GM23338 (cell line): Measurements from ENCODE around the gene RPL41. TPM values are rescaled to one million over a fixed set of nuclear protein-coding genes. Genes with fewer than 3 reads are reported as not detected.

Experiments used
- ATAC-seq: fragments of 200-7000 bp; cut with Tn5 transposase; 3 replicates; pipeline ENCODE4 v1.9.1; 2020
- DNase-seq: peaks from one replicate; pipeline ENCODE4 v3.0.0-alpha.2; 2015; ENCODE audit warnings: low spot score
- H2AFZ ChIP-seq: fragments of 200-600 bp; sonication (generic); 2 replicates; pipeline ENCODE4 v1.8.0; 2016; ENCODE audit warnings: antibody characterized with exemption, mild to moderate bottlenecking, moderate library complexity
- H3F3A ChIP-seq: fragments of 200-600 bp; sonication (generic); replicated peaks from 2 replicates; pipeline ENCODE4 v1.8.0; 2017; ENCODE audit warnings: antibody characterized with exemption, mixed run types, low read depth
- H3K27ac ChIP-seq: fragments of 200-600 bp; sonication (generic); 2 replicates; pipeline ENCODE4 v1.6.1; 2016; ENCODE audit warnings: low read depth
- H3K27me3 ChIP-seq: fragments of 200-600 bp; sonication (generic); 2 replicates; pipeline ENCODE4 v1.8.0; 2016; ENCODE audit warnings: mild to moderate bottlenecking, mixed run types, moderate library complexity; ENCODE audit not compliant: insufficient read depth
- H3K36me3 ChIP-seq: fragments of 200-600 bp; sonication (generic); 2 replicates; pipeline ENCODE4 v1.8.0; 2016; ENCODE audit warnings: mild to moderate bottlenecking; ENCODE audit not compliant: insufficient read depth
- H3K4me1 ChIP-seq: fragments of 200-600 bp; sonication (generic); 2 replicates; pipeline ENCODE4 v1.8.0; 2016; ENCODE audit warnings: mild to moderate bottlenecking, moderate library complexity; ENCODE audit not compliant: insufficient read depth
- H3K4me2 ChIP-seq: fragments of 200-600 bp; sonication (generic); 2 replicates; pipeline ENCODE4 v1.7.1; 2017; ENCODE audit warnings: mixed run types
- H3K4me3 ChIP-seq: fragments of 200-600 bp; sonication (generic); 2 replicates; pipeline ENCODE4 v1.6.1; 2016; ENCODE audit warnings: mixed run types
- H3K79me2 ChIP-seq: fragments of 200-600 bp; sonication (generic); replicated peaks from 2 replicates; pipeline ENCODE4 v1.8.0; 2017; ENCODE audit warnings: mild to moderate bottlenecking; ENCODE audit not compliant: insufficient read depth
- H3K9me2 ChIP-seq: fragments of 200-600 bp; sonication (generic); 2 replicates; pipeline ENCODE4 v1.8.0; 2017; ENCODE audit not compliant: insufficient read depth
- H4K20me1 ChIP-seq: fragments of 200-600 bp; sonication (generic); replicated peaks from 2 replicates; pipeline ENCODE4 v1.8.0; 2017; ENCODE audit warnings: mild to moderate bottlenecking; ENCODE audit not compliant: insufficient read depth
- H3K27ac Mint-ChIP-seq: 2 replicates; pipeline ENCODE4 v1.8.0; 2020; ENCODE audit warnings: inconsistent platforms, mild to moderate bottlenecking, moderate library complexity, mixed read lengths
- H3K27me3 Mint-ChIP-seq: 3 replicates; pipeline ENCODE4 v1.8.0; 2022; ENCODE audit warnings: low read depth, mild to moderate bottlenecking, moderate library complexity, mixed read lengths, inconsistent platforms; ENCODE audit not compliant: insufficient read depth, poor library complexity
- H3K36me3 Mint-ChIP-seq: 3 replicates; pipeline ENCODE4 v1.8.0; 2021; ENCODE audit warnings: low read depth, mild to moderate bottlenecking, inconsistent platforms, moderate library complexity, mixed read lengths
- H3K4me1 Mint-ChIP-seq: 3 replicates; pipeline ENCODE4 v1.8.0; 2020; ENCODE audit warnings: mild to moderate bottlenecking, inconsistent platforms, mixed read lengths
- H3K4me3 Mint-ChIP-seq: 3 replicates; pipeline ENCODE4 v1.8.0; 2021; ENCODE audit warnings: moderate library complexity, mild to moderate bottlenecking, inconsistent platforms, mixed read lengths
- H3K9me3 Mint-ChIP-seq: 3 replicates; pipeline ENCODE4 v1.8.0; 2020; ENCODE audit warnings: moderate library complexity, mild to moderate bottlenecking, inconsistent platforms, mixed read lengths
- CREB1 ChIP-seq: fragments of 250-450 bp; sonication (Bioruptor Pico); IDR thresholded peaks from 2 replicates; pipeline ENCODE4 v1.5.0; 2020; ENCODE audit warnings: low read depth, mild to moderate bottlenecking, moderate library complexity
- CTCF ChIP-seq, 2 experiments: fragments of 200-600 bp in 1 of 2; sonication (generic) in 1 of 2; conservative IDR thresholded peaks; 2 replicates each; pipeline versions ENCODE4 v1.5.1 to v1.6.1; 2016 to 2017; ENCODE audit warnings: antibody characterized with exemption in 2 of 2, low read depth in 2 of 2, mild to moderate bottlenecking in 2 of 2, moderate library complexity in 1 of 2
- ETS1 ChIP-seq: IDR thresholded peaks from 2 replicates; pipeline ENCODE4 v1.6.1; 2016; ENCODE audit warnings: antibody characterized with exemption
- EZH2phosphoT487 ChIP-seq: fragments of 200-600 bp; sonication (generic); IDR thresholded peaks from one replicate; pipeline ENCODE4 v1.8.1; 2018; ENCODE audit warnings: antibody characterized with exemption; ENCODE audit not compliant: unreplicated experiment
- JUNB ChIP-seq: IDR thresholded peaks from one replicate; pipeline ENCODE4 v1.6.1; 2016; ENCODE audit warnings: antibody characterized with exemption; ENCODE audit not compliant: unreplicated experiment
- POLR2AphosphoS5 ChIP-seq: IDR thresholded peaks from 2 replicates; pipeline ENCODE4 v1.6.1; 2016; ENCODE audit warnings: antibody characterized with exemption, low read depth
- REST ChIP-seq: IDR thresholded peaks from one replicate; pipeline ENCODE4 v1.6.1; 2018; ENCODE audit warnings: antibody characterized with exemption; ENCODE audit not compliant: unreplicated experiment
- ZNF114 ChIP-seq: fragments of 250-450 bp; sonication (Bioruptor Pico); IDR thresholded peaks from 2 replicates; pipeline ENCODE4 v1.5.0; 2020; ENCODE audit warnings: mild to moderate bottlenecking, moderate library complexity
- polyA plus RNA-seq: library from polyadenylated mRNA; unstranded; fragments of >200 nt; fragmentation: Nextera tagmentation; extraction: Ambion mirVana; gene quantifications from 2 replicates; pipeline ENCODE4 v1.2.1, GENCODE V29; 2016
- total RNA-seq: library from RNA; depleted of rRNA; stranded (reverse); fragments of >200 nt; shearing (Covaris generic); gene quantifications from 2 replicates; pipeline ENCODE4 v1.2.3, GENCODE V29; 2014

The RPL41 gene
- total and polyA plus RNA-seq, 2 experiments from 2014 or later: 2,039 to 3,875 TPM

GRCh38 chr12:56162468-56163290 lies 46.2 kb downstream of the RPL41 start:
- H4K20me1 ChIP-seq: peaks cover 25% of the 10 kb centered on the region
- H3K27ac ChIP-seq: peak overlapping the region; percentile 98
- H3K4me2 ChIP-seq: peak overlapping the region; percentile 36
- H3K9me3 Mint-ChIP-seq: no peaks in the 10 kb centered on the region; the same call in 2 of the 3 replicates
- H3K79me2 ChIP-seq: peaks cover 31% of the 10 kb centered on the region
- ATAC-seq: peak; percentile 2
- peaks cover 50% of the 10 kb centered on the region for H3K4me1 Mint-ChIP-seq
- TF ChIP-seq ZNF114 (CRISPR knock-in tag) (no peak), EZH2phosphoT487 (no peak), CTCF (conservative IDR thresholded peaks at IDR 0.05; ENCODE audit: low read depth in 2 of 2) (no peak), CREB1 (CRISPR knock-in tag) (no peak), POLR2AphosphoS5 (peak; percentile 38; the same call in 1 of the 2 replicates), REST (no peak), JUNB (no peak), ETS1 (no peak)
- H3K4me3 Mint-ChIP-seq: peak overlapping the region; percentile 36; the same call in 2 of the 3 replicates
- H3K4me3 ChIP-seq: no peak overlapping the region
- no peaks in the 10 kb centered on the region for H3K27me3 ChIP-seq
- peaks cover 55% of the 10 kb centered on the region for H3K36me3 ChIP-seq
- no peaks in the 10 kb centered on the region for H3K9me2 ChIP-seq
- H3F3A ChIP-seq: peaks cover 57% of the 10 kb centered on the region
- peak; percentile 64 for DNase-seq
- peak overlapping the region; percentile 95 for H3K27ac Mint-ChIP-seq
- H2AFZ ChIP-seq: no peak overlapping the region
- H3K36me3 Mint-ChIP-seq: peaks cover 92% of the 10 kb centered on the region
- H3K27me3 Mint-ChIP-seq: peaks cover 47% of the 10 kb centered on the region
- H3K4me1 ChIP-seq: peaks cover 41% of the 10 kb centered on the region
